A549 (cell line): Measurements from ENCODE around the gene COX11. TPM values are rescaled to one million over a fixed set of nuclear protein-coding genes. Genes with fewer than 3 reads are reported as not detected.

ENCODE experiments used
- ATAC-seq, 2 experiments: fragments of 200-7000 bp in 1 of 2; fragments of >200 bp in 1 of 2; cut with Nextera tagmentation in 1 of 2; cut with Tn5 transposase in 1 of 2; 3 replicates each; pipeline versions ENCODE4 v1.8.0 to v1.9.1; 2018 to 2020; ENCODE audit warnings: mild to moderate bottlenecking in 1 of 2, moderate library complexity in 1 of 2
- CTCF ChIA-PET: fragments of 300-600 bp; sonication (Branson Sonifier 250); formaldehyde crosslinking; extraction: SDS; loops from one replicate; lab custom pipeline; 2021; ENCODE audit warnings: antibody characterized with exemption, inconsistent platforms; lab: Yijun Ruan, JAX
- POLR2A ChIA-PET: fragments of 350-600 bp; formaldehyde crosslinking; extraction: SDS; loops from one replicate; lab custom pipeline; 2021; ENCODE audit warnings: antibody characterized with exemption, inconsistent platforms; lab: Yijun Ruan, JAX
- DNase-seq, 2 experiments: peaks; one replicate each; pipeline versions ENCODE4 v3.0.0 to v3.0.0-alpha.2; 2011 to 2016; ENCODE audit warnings: low read depth in 1 of 2, low spot score in 1 of 2
- FAIRE-seq: peaks from 2 replicates; lab custom pipeline; 2011; peaks lifted over from hg19 to GRCh38; lab: Jason Lieb, UNC
- H3K27ac ChIP-seq, 2 experiments: fragments of >200 bp; sonication (Bioruptor Twin); formaldehyde crosslinking; 3 replicates each; pipeline ENCODE4 v1.5.1; 2016 to 2017
- H3K4me1 ChIP-seq: fragments of >200 bp; sonication (Bioruptor Twin); formaldehyde crosslinking; 3 replicates; pipeline ENCODE4 v1.6.1; 2016
- H3K4me2 ChIP-seq: fragments of >200 bp; sonication (Bioruptor Twin); formaldehyde crosslinking; 3 replicates; pipeline ENCODE4 v1.6.1; 2016
- H3K4me3 ChIP-seq: fragments of >200 bp; sonication (Bioruptor Twin); formaldehyde crosslinking; 3 replicates; pipeline ENCODE4 v1.5.1; 2016
- H3K9me3 ChIP-seq: fragments of >200 bp; sonication (Bioruptor Twin); formaldehyde crosslinking; 3 replicates; pipeline ENCODE4 v1.6.1; 2016
- CEBPB ChIP-seq, 2 experiments: fragments of >200 bp in 1 of 2; sonication (Bioruptor Twin) in 1 of 2; formaldehyde crosslinking in 1 of 2; IDR thresholded peaks; 2 replicates each; pipeline ENCODE4 v1.6.1; 2012 to 2016
- EHMT2 ChIP-seq: fragments of 200-600 bp; sonication (generic); IDR thresholded peaks from 2 replicates; pipeline ENCODE4 v1.6.1; 2016; ENCODE audit warnings: antibody characterized with exemption, low read depth, mild to moderate bottlenecking, moderate library complexity
- EP300 ChIP-seq, 2 experiments: fragments of >200 bp; sonication (Bioruptor Twin); formaldehyde crosslinking; IDR thresholded peaks; 2 replicates in 1 of 2; 3 replicates in 1 of 2; pipeline ENCODE4 v1.6.1; 2016 to 2017
- ESRRA ChIP-seq: fragments of 150-350 bp; IDR thresholded peaks from 2 replicates; pipeline ENCODE4 v1.6.1; 2014; ENCODE audit warnings: mild to moderate bottlenecking, low read length, borderline replicate concordance
- FOSL2 ChIP-seq, 2 experiments: fragments of 450-650 bp in 1 of 2; fragments of >200 bp in 1 of 2; sonication (Bioruptor Twin) in 1 of 2; formaldehyde crosslinking; IDR thresholded peaks; 2 replicates each; pipeline versions ENCODE4 v1.5.0 to v1.6.1; 2016 to 2020; ENCODE audit warnings: mild to moderate bottlenecking in 1 of 2, moderate library complexity in 1 of 2
- JUNB ChIP-seq: fragments of >200 bp; sonication (Bioruptor Twin); formaldehyde crosslinking; IDR thresholded peaks from 2 replicates; pipeline ENCODE4 v1.6.1; 2016
- MAFK ChIP-seq: fragments of 450-650 bp; IDR thresholded peaks from 2 replicates; pipeline ENCODE4 v1.6.1; 2014; ENCODE audit not compliant: partially characterized antibody
- NPAS2 ChIP-seq: fragments of 250-450 bp; sonication (Bioruptor Pico); IDR thresholded peaks from 2 replicates; pipeline ENCODE4 v1.8.0; 2022; ENCODE audit warnings: mild to moderate bottlenecking, moderate library complexity, borderline replicate concordance
- NR3C1 ChIP-seq: fragments of >200 bp; sonication (Bioruptor Twin); formaldehyde crosslinking; IDR thresholded peaks from 3 replicates; pipeline ENCODE4 v1.6.1; 2017
- RAD21 ChIP-seq, 2 experiments: fragments of >200 bp in 1 of 2; sonication (Bioruptor Twin) in 1 of 2; formaldehyde crosslinking in 1 of 2; IDR thresholded peaks in 1 of 2; conservative IDR thresholded peaks in 1 of 2; 2 replicates in 1 of 2; 3 replicates in 1 of 2; pipeline ENCODE4 v1.6.1; 2012 to 2018; ENCODE audit warnings: inconsistent platforms in 1 of 2
- RFX5 ChIP-seq: fragments of 450-650 bp; IDR thresholded peaks from 2 replicates; pipeline ENCODE4 v1.7.1; 2014; ENCODE audit warnings: antibody characterized with exemption, mild to moderate bottlenecking, moderate library complexity
- RNF2 ChIP-seq: fragments of 200-600 bp; sonication (generic); IDR thresholded peaks from 2 replicates; pipeline ENCODE4 v1.6.1; 2016; ENCODE audit warnings: low read depth, mild to moderate bottlenecking, antibody characterized with exemption, moderate library complexity, borderline replicate concordance
- TFCP2L1 ChIP-seq: fragments of 250-450 bp; sonication (Bioruptor Pico); IDR thresholded peaks from 2 replicates; pipeline ENCODE4 v1.5.0; 2021; ENCODE audit warnings: mild to moderate bottlenecking
- TP53 ChIP-seq: fragments of 250-450 bp; sonication (Bioruptor Pico); IDR thresholded peaks from 2 replicates; pipeline ENCODE4 v1.5.0; 2021; ENCODE audit warnings: mild to moderate bottlenecking, moderate library complexity
- WGBS: methylation state at CpG from one replicate; pipeline ENCODE4 v1.1.6; 2017; ENCODE audit errors: missing lambda C conversion rate; 5-methylcytosine and 5-hydroxymethylcytosine counted together
- polyA plus RNA-seq, 4 experiments: library from polyadenylated mRNA; depleted of rRNA in 3 of 4; stranded (reverse); fragments of >200 nt; fragmentation: RNase III in 1 of 4; extraction: RNeasy Plus Mini Kit Qiagen cat#74134 plus additional on column Dnase treatment in 1 of 4; gene quantifications; 2 replicates in 3 of 4; 3 replicates in 1 of 4; pipeline ENCODE4 v1.2.3, GENCODE V29; 2011 to 2017
- TF ChIP-seq, protein P1 (sequence below): fragments of 150-350 bp; IDR thresholded peaks from 2 replicates; pipeline ENCODE4 v1.6.1; 2014; ENCODE audit warnings: low read depth, mild to moderate bottlenecking, low read length
- TF ChIP-seq, protein P2 (sequence below): fragments of 250-450 bp; sonication (Bioruptor Pico); IDR thresholded peaks from 2 replicates; pipeline ENCODE4 v1.5.0; 2021; ENCODE audit warnings: mild to moderate bottlenecking, moderate library complexity, borderline replicate concordance
- TF ChIP-seq, protein P3 (sequence below): fragments of 450-650 bp; IDR thresholded peaks from 2 replicates; pipeline ENCODE4 v1.6.1; 2014; ENCODE audit warnings: antibody characterized with exemption
- TF ChIP-seq, protein P4 (sequence below): fragments of >200 bp; sonication (Bioruptor Twin); formaldehyde crosslinking; IDR thresholded peaks from 3 replicates; pipeline ENCODE4 v1.6.1; 2016

COX11 gene
- polyA plus RNA-seq, 2 of the 4 experiments (the other 2 are of a cell fraction) = 95.4 to 121 TPM

DNA sequence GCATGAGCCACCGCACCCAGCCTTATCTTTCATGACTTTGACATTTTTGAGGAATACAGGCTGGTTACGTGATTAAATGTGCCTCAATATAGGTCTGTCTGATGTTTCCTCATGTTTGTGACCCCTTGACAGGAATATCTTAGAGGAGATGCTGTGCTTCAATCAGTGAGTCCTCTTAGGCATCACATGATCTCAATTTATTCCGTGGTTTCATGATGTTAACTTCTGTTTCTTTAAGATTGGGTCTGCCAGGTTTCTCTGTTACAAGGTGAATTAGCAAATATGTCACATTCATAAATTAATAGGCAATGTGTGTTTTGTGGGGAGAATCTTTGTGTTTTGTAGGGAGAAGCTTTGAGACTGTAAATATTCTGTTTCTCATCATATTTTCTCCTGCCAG is 3.4 kb upstream of the COX11 start:
- no peak for ATAC-seq
- TF ChIP-seq FOSL2 (IDR thresholded peaks at IDR 0.05) (no peak), FOSL2 (CRISPR knock-in tag; IDR thresholded peaks at IDR 0.05) (no peak), JUNB (no peak), TFCP2L1 (no peak), RFX5 (no peak), NPAS2 (CRISPR knock-in tag) (no peak), NR3C1 (no peak), EHMT2 (no peak), CEBPB (IDR thresholded peaks at IDR 0.05) (no peak), TP53 (CRISPR knock-in tag) (no peak), RNF2 (no peak)
- TF ChIP-seq, protein P1, sequence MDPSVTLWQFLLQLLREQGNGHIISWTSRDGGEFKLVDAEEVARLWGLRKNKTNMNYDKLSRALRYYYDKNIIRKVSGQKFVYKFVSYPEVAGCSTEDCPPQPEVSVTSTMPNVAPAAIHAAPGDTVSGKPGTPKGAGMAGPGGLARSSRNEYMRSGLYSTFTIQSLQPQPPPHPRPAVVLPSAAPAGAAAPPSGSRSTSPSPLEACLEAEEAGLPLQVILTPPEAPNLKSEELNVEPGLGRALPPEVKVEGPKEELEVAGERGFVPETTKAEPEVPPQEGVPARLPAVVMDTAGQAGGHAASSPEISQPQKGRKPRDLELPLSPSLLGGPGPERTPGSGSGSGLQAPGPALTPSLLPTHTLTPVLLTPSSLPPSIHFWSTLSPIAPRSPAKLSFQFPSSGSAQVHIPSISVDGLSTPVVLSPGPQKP = no peak
- TF ChIP-seq, protein P2, sequence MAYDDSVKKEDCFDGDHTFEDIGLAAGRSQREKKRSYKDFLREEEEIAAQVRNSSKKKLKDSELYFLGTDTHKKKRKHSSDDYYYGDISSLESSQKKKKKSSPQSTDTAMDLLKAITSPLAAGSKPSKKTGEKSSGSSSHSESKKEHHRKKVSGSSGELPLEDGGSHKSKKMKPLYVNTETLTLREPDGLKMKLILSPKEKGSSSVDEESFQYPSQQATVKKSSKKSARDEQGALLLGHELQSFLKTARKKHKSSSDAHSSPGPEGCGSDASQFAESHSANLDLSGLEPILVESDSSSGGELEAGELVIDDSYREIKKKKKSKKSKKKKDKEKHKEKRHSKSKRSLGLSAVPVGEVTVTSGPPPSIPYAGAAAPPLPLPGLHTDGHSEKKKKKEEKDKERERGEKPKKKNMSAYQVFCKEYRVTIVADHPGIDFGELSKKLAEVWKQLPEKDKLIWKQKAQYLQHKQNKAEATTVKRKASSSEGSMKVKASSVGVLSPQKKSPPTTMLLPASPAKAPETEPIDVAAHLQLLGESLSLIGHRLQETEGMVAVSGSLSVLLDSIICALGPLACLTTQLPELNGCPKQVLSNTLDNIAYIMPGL (CRISPR knock-in tag) = no peak
- TF ChIP-seq, protein P3, sequence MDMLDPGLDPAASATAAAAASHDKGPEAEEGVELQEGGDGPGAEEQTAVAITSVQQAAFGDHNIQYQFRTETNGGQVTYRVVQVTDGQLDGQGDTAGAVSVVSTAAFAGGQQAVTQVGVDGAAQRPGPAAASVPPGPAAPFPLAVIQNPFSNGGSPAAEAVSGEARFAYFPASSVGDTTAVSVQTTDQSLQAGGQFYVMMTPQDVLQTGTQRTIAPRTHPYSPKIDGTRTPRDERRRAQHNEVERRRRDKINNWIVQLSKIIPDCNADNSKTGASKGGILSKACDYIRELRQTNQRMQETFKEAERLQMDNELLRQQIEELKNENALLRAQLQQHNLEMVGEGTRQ = no peak
- 89% methylated on average over 3 of the region's 3 CpGs for WGBS

DNA sequence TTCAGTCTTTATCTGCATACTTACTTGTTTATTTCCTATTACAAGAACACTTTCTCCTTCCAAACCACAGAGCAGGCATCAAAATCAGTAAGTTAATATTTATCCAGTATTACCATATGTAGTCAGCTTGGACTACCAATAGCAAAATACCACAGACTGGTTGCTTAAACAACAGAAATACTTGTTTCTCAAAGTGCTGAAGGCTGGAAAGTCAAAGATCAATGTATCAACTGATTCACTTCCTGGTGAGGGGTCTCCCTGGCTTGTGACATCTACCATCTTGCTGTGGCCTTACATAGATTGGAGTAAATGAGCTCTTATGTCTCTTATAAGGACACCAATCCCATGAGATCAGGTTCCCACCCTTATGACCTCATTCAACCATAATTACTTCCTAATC is 2.7 kb upstream of the COX11 start:
- TF ChIP-seq RAD21 (conservative IDR thresholded peaks at IDR 0.05 in 1 of 2, IDR thresholded peaks at IDR 0.05 in 1 of 2) = no peak
- TF ChIP-seq MAFK = no peak
- TF ChIP-seq NPAS2 (CRISPR knock-in tag) = no peak
- no peak for TF ChIP-seq EP300 (IDR thresholded peaks at IDR 0.05)
- TF ChIP-seq, protein P4, sequence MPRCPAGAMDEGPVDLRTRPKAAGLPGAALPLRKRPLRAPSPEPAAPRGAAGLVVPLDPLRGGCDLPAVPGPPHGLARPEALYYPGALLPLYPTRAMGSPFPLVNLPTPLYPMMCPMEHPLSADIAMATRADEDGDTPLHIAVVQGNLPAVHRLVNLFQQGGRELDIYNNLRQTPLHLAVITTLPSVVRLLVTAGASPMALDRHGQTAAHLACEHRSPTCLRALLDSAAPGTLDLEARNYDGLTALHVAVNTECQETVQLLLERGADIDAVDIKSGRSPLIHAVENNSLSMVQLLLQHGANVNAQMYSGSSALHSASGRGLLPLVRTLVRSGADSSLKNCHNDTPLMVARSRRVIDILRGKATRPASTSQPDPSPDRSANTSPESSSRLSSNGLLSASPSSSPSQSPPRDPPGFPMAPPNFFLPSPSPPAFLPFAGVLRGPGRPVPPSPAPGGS = no peak
- no peak for TF ChIP-seq EHMT2
- no peak for TF ChIP-seq ESRRA

More for the DNA sequence above, 3.4 kb upstream of the COX11 start:
- DNase-seq (no peak), FAIRE-seq (no peak)
- H3K9me3 ChIP-seq = no peaks in the 10 kb centered on the region
- CTCF ChIA-PET = no interaction called here
- no peak overlapping the region for H3K4me3 ChIP-seq
- H3K4me2 ChIP-seq = no peak overlapping the region
- POLR2A ChIA-PET = no interaction called here
- H3K4me1 ChIP-seq = peaks cover 21% of the 10 kb centered on the region
- H3K27ac ChIP-seq = no peak overlapping the region

More for the DNA sequence above, 2.7 kb upstream of the COX11 start:
- Histone ChIP-seq H3K9me3 (no peaks in the 10 kb centered on the region), H3K27ac (no peak overlapping the region), H3K4me3 (no peak overlapping the region), H3K4me2 (no peak overlapping the region), H3K4me1 (peaks cover 28% of the 10 kb centered on the region)
- POLR2A ChIA-PET = interaction anchor here (0.6 kb wide), 1 partner anchor 810 kb away, joined by 3 read pairs; no protein-coding TSS in a partner anchor
- CTCF ChIA-PET = no interaction called here
- DNase-seq (no peak), ATAC-seq (no peak), FAIRE-seq (no peak)
